ENCODE measurements around the gene ROBO1. TPM values are rescaled to one million over a fixed set of nuclear protein-coding genes. Genes with fewer than 3 reads are reported as not detected.

Gene ROBO1
- total RNA-seq, 1 donor from 2014 or later = 71.7 TPM

GRCh38 chr3:78565712-78566111, 1202.1 kb downstream of the ROBO1 start:
- no peaks in the 10 kb centered on the region for H3K36me3 ChIP-seq (ENCODE audit: insufficient read depth, low read length)
- no peak overlapping the region for H2AFZ ChIP-seq (ENCODE audit: low read depth, low read length)
- H3K4me1 Mint-ChIP-seq (ENCODE audit: low read depth, unreplicated experiment) = no peaks in the 10 kb centered on the region
- H3K9ac ChIP-seq (ENCODE audit: low read length) = no peak overlapping the region
- no peaks in the 10 kb centered on the region for H3K27me3 ChIP-seq (ENCODE audit: insufficient read depth, low read length)
- FAIRE-seq (no peak), DNase-seq (ENCODE audit: low read depth) (no peak)
- no peaks in the 10 kb centered on the region for H3K36me3 Mint-ChIP-seq (ENCODE audit: low read depth, unreplicated experiment)
- H4K20me1 ChIP-seq (ENCODE audit: insufficient read depth, low read length) = no peaks in the 10 kb centered on the region
- H3K4me1 ChIP-seq (ENCODE audit: insufficient read depth, low read length) = no peaks in the 10 kb centered on the region
- no peak overlapping the region for H3K27ac ChIP-seq (ENCODE audit: low read depth, low read length)
- TF ChIP-seq CTCF (IDR thresholded peaks at IDR 0.05; ENCODE audit: insufficient read depth, low read depth, low read length) (no peak), EZH2 (IDR thresholded peaks at IDR 0.05; ENCODE audit: insufficient read depth, low read length) (no peak)
- H3K9me3 Mint-ChIP-seq (ENCODE audit: unreplicated experiment) = no peaks in the 10 kb centered on the region
- H3K27ac Mint-ChIP-seq (ENCODE audit: unreplicated experiment) = no peak overlapping the region
- H3K4me3 ChIP-seq (ENCODE audit: insufficient read depth, low read depth, low read length) = no peak overlapping the region
- H3K27me3 Mint-ChIP-seq (ENCODE audit: low read depth, unreplicated experiment) = no peaks in the 10 kb centered on the region
- no peaks in the 10 kb centered on the region for H3K9me3 ChIP-seq (ENCODE audit: insufficient read depth, low read depth, low read length)
- no peaks in the 10 kb centered on the region for H3K79me2 ChIP-seq (ENCODE audit: insufficient read depth, low read length)
- no peak overlapping the region for H3K4me2 ChIP-seq (ENCODE audit: low read length)
- no peak overlapping the region for H3K4me3 Mint-ChIP-seq (ENCODE audit: unreplicated experiment)

GRCh38 chr3:78562328-78562727, 1205.5 kb downstream of the ROBO1 start:
- no peaks in the 10 kb centered on the region for H3K9me3 ChIP-seq (ENCODE audit: insufficient read depth, low read depth, low read length)
- TF ChIP-seq EZH2 (IDR thresholded peaks at IDR 0.05; ENCODE audit: insufficient read depth, low read length) = no peak
- no peak for TF ChIP-seq CTCF (IDR thresholded peaks at IDR 0.05; ENCODE audit: insufficient read depth, low read depth, low read length)
- no peak overlapping the region for H3K27ac ChIP-seq (ENCODE audit: low read depth, low read length)
- Mint-ChIP-seq H3K36me3 (ENCODE audit: low read depth, unreplicated experiment) (no peaks in the 10 kb centered on the region), H3K27ac (ENCODE audit: unreplicated experiment) (no peak overlapping the region), H3K4me3 (ENCODE audit: unreplicated experiment) (no peak overlapping the region), H3K27me3 (ENCODE audit: low read depth, unreplicated experiment) (no peaks in the 10 kb centered on the region), H3K9me3 (ENCODE audit: unreplicated experiment) (no peaks in the 10 kb centered on the region), H3K4me1 (ENCODE audit: low read depth, unreplicated experiment) (no peaks in the 10 kb centered on the region)
- no peaks in the 10 kb centered on the region for H3K79me2 ChIP-seq (ENCODE audit: insufficient read depth, low read length)
- no peak overlapping the region for H3K4me3 ChIP-seq (ENCODE audit: insufficient read depth, low read depth, low read length)
- no peaks in the 10 kb centered on the region for H3K4me1 ChIP-seq (ENCODE audit: insufficient read depth, low read length)
- H2AFZ ChIP-seq (ENCODE audit: low read depth, low read length) = no peak overlapping the region
- H3K36me3 ChIP-seq (ENCODE audit: insufficient read depth, low read length) = no peaks in the 10 kb centered on the region
- FAIRE-seq (no peak), DNase-seq (ENCODE audit: low read depth) (no peak)
- H3K9ac ChIP-seq (ENCODE audit: low read length) = no peak overlapping the region
- H3K27me3 ChIP-seq (ENCODE audit: insufficient read depth, low read length) = no peaks in the 10 kb centered on the region
- no peaks in the 10 kb centered on the region for H4K20me1 ChIP-seq (ENCODE audit: insufficient read depth, low read length)
- no peak overlapping the region for H3K4me2 ChIP-seq (ENCODE audit: low read length)

Small RNAs within 50 kb of the gene (microRNA-seq; reads per million reads assigned to microRNA genes)
- gene MIR3923 = not detected
